ENCODE measurements around the gene FXYD1.

- TF ChIP-seq CTCF (conservative IDR thresholded peaks at IDR 0.05) (no peak), EZH2 (IDR thresholded peaks at IDR 0.05; ENCODE audit: low read depth) (no peak)
Observed at GRCh38 chr19:35164418-35164817, 25.8 kb downstream of the FXYD1 start.

Data from PC-9 (cell line).